Brain pericyte (primary cell): ENCODE results near the gene CLIP2.
"Not testable (repeated sequence)": the region's sequence is repeated elsewhere in the genome, so short reads cannot be mapped to it uniquely, and the experiment has no call there.

Source experiments
- DNase-seq: peaks from one replicate; pipeline ENCODE4 v3.0.0-alpha.2; 2012; ENCODE audit warnings: low read depth, low spot score

CLIP2 gene

DNA sequence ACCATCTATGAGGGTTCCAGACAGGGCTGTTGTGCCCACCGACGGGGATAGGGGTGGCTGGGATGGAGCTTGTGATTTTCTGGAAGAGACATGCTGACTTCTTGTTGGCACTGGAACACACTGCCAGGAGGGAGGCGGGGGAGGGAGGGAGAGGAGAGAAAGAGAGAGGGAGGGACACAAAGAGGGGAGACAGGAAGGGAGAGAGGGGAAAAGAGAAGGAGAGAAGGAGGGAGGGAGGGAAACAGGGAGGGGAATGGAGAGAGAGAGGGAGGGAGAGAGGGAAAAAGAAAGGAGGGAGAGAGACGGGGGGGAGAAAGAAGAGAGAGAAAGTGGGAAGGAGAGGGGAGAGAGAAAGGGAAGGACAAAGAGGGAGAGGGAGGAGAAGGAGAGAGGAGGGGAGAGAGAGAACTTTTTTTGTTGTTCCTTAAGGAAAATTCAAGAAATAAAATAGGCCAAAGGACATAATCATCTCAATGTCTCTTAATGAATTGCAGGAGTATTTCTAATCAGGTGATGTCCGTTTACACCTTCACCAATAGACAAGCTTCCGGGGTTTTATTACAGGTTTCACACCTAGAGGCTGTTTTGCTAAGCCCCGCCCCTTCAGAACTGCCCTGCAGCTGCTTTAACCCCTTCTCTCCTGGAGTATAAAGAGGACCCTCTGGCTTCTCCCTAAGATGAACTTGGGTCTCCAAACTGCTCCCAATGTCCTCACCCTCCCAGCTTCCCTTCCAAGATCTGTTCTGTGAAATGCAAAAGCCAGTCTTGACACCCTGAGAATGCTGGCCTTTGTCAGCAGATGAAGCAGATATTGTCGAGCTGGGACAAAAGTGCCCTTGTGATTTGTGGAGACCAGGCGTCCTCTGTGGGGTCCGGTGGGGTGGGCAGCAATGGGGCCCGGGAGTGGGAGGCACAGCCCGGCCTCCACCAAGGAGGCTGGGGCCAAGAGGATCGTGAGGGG is 82.5 kb downstream of the CLIP2 start:
- DNase-seq: no peak

DNA sequence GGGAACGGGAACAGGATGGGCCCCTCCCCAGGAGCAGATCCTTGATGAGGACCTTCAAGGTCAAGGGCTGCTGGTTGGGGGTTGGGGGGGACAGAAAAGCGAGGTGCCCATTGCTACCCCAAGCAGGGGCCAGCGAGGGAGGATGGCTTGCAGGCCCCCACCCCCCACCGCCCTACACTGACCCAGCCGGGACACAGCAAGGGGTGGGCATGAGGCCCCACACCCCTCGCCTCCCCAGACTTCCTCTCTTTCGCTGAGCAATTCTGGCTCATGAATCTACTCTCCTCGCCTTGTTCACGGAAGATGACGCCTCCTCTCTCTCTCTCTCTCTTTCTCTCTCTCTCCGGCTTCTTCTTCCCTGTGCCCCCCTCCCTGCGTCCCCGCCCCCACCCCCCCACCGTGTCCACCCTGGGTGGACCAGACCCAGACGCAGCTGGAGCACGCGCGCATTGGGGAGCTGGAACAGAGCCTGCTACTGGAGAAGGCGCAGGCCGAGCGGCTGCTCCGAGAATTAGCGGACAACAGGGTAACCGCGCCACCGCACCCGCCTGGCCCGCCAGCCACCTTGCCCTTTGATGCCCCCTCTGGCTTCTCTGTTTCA is 83.4 kb downstream of the CLIP2 start:
- no peak for DNase-seq

DNA sequence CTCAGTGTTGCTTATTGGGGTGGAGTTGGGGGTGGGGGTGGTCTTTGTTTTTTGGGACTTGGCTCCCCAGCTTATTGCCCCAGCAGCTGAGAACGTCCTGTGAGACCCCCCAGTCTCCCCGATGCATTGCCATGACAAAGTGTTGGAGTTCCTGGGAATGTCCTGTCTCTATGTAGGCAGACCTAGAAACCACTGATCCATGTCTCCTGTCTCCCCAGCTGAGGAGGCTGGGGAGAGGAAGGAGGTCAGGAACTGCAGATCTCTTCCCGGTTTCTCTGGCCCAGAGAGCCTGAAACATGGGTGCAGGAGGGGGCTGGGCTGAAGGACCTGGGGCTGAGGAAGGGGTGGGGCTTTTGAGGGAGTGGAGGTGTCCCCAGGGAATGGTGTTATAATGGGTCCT is 84.3 kb downstream of the CLIP2 start:
- DNase-seq: no peak

DNA sequence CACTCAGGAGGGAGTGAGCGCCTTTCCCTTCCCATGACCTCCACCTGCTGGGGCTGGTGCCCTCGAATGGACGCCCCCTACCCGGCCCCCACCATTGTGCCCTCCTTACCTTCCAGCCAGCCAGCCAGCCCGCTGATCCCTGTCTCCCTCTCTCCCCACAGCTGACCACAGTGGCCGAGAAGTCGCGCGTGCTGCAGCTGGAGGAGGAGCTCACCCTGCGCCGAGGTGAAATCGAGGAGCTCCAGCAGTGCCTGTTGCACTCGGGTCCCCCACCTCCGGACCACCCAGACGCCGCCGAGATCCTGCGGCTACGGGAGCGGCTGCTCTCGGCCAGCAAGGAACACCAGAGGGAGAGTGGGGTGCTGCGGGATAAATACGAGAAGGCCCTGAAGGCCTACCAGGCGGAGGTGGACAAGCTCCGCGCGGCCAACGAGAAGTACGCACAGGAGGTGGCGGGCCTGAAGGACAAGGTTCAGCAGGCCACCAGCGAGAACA is 86.6 kb downstream of the CLIP2 start:
- no peak for DNase-seq

GRCh38 chr7:74376256-74377036 is 87.2 kb downstream of the CLIP2 start:
- DNase-seq: no peak

DNA sequence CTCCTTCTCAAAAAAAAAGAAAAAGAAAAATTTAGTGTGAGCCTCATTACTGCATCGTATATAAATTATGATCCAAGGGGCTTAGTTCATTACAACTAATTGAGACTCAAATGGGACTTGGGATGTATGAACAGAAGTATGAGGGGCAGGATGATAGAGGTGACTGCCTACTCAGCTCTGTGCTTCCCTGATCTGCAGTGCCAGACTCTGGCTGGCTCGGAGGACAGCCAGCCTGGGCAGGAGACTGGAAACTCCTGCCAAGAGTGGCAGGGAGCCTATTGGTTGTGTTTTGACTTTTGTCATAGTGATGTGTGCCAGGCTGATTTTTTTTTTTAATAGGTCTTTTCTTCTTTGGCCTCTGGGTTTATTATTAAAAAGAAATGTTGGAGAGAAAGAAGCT is 90.7 kb downstream of the CLIP2 start:
- DNase-seq: no peak

DNA sequence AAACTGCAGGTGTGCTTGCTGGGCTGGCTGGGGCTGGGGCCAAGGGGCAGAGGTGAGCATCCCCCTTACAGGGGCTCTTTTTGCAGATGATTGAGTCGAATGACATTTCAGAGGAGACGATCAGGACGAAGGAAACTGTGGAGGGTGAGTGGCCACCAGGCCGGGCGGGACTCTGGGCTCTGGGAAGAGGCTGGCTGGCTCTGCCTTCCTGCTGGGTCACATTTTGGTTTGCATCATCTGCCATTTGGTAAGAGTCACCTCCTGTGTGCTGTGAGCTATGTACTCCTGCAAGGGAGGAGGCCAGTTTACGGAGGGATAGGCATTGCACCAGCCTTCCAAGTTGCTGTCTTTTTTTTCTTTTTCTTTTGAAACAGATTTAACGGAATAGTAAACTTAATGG is 91.5 kb downstream of the CLIP2 start:
- DNase-seq: no peak

GRCh38 chr7:74384086-74384485 is 94.9 kb downstream of the CLIP2 start:
- not testable (repeated sequence) for DNase-seq

DNA sequence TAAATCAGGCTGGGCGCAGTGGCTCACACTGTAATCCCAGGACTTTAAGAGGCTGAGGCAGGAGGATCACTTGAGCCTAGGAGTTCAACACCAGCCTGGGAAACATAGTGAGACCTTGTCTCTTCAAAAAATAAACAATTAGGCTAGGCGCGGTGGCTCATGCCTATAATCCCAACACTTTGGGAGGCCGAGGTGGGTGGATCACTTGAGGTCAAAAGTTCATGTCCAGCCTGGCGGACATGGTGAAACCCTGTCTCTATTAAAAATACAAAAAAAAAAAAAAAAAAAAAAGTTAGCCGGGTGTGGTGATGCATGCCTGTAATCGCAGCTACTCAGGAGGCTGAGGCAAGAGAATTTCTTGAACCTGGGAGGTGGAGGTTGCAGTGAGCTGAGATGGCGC is 95.6 kb downstream of the CLIP2 start:
- DNase-seq: not testable (repeated sequence)

- DNase-seq: no peak
Observed at GRCh38 chr7:74387606-74388005, 98.4 kb downstream of the CLIP2 start.

- no peak for DNase-seq
Observed at GRCh38 chr7:74388880-74389415, 99.7 kb downstream of the CLIP2 start.

GRCh38 chr7:74393722-74394121 is 104.5 kb downstream of the CLIP2 start:
- DNase-seq: not testable (repeated sequence)

DNA sequence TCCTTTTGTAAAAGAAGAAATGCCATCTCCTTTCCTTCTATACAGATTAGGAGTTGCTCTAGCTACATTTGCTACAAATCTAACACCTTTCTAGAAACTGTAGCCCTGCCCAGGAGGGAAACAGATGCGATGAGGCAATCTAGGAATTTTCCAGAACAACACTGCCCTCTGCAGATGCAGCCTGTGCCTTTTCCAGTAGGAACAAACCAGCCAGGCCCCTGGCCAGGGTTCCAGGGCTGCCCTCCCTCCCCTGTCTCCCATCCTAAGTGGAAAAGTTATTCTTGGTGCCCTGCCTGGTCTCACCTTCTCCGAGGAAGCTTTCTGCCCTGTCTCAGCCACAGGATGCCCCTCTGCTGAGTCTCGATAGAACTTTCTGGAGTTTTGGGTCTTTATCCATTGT is 105.4 kb downstream of the CLIP2 start:
- not testable (repeated sequence) for DNase-seq

GRCh38 chr7:74395745-74396311 is 106.6 kb downstream of the CLIP2 start:
- DNase-seq: no peak

DNA sequence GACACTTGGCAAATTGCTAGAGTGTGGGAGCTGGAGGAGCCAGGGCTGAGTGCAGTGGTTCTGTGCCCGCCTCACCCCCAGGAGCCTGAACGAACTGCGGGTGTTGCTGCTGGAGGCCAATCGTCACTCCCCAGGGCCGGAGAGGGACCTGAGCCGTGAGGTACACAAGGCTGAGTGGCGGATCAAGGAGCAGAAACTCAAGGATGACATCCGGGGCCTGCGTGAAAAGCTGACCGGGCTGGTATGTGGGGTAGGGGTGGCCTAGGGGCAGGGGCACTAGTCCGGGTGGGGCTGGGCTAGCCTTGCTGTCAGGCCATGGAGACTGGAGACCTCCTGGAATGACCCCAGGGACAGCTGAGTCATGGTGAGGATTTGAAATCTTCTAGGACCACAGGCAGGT is 107.8 kb downstream of the CLIP2 start:
- no peak for DNase-seq

DNA sequence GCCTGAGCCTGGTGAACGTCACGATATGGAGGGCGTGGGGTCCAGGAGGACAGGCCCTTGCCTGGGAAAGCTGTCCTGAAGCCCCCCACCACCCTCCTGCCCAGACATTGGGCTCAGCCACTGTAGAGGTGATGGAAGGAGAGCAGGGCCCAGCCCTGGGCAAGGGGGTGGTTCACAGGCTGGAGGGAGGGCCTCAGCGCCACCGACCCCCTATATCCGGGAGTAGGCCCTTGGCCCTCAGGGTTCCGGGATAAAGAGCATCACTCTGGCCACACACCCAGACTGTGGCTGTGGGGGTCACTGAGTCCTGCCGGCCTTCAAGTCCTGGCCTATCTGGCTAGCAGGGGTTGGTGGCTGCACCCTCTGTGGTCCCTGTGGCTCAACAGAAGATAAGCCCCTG is 109.2 kb downstream of the CLIP2 start:
- no peak for DNase-seq

DNA sequence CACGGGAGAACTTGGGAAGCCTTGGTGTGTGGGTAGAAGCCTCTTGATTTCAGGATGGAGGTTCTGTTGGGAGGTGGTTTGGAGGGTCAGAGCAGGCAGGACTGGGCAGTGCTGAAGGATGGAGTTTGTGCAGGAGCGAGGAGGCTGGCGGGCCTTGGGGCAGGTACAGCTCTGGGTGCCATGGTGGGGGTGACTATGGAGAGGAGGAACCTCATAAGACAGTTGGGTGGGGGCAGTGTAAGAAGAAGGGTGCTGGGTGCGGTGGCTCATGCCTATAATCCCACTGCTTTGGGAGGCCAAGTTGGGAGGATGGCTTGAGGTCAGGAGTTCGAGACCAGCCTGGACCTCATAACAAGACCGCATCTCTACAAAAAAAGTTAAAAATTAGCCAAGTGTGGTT is 109.8 kb downstream of the CLIP2 start:
- DNase-seq: no peak

- DNase-seq: no peak
Observed at GRCh38 chr7:74400420-74401136, 111.4 kb downstream of the CLIP2 start.

DNA sequence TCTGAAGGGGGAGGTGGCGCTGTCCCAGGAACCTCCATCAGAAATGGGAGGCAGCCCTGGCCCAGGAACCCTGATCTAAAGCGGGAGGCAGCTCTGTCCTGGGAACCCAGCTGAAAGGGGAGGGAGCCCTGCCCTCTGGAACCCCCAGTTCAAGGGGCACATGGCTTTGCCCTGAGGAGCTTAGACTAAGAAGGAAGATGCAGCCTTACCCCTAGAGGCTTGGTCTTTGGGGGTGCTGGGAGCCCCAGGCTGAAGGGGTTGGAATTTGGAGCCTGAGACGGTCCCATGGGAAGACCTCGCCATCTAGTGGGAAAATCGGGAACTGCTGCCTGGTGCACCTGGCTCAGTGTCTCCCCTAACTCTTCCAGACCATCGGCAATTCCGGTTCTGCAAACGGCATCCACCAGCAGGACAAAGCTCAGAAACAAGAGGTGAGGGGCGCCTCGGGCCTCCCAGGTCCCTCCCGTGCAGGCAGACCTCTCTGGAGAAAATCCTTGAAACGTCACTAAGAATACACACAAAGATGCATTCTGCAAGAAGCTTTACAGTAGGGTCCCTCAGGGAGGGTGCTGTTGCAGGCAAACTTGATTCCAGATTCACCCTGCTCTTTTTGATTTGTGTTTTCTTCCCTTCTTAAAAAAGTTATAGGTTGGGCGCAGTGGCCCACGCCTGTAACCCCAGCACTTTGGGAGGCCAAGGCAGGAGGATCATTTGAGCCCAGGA is 112.1 kb downstream of the CLIP2 start:
- DNase-seq: no peak

- DNase-seq: not testable (repeated sequence)
Observed at GRCh38 chr7:74402668-74403067, 113.5 kb downstream of the CLIP2 start.
